HG03280 (cell line): ENCODE data around the gene THADA.

Experiments
- ATAC-seq: cut with Tn5 transposase; IDR thresholded peaks from one replicate; pipeline ENCODE4 v1.9.1; 2021; ENCODE audit warnings: mild to moderate bottlenecking, moderate library complexity; ENCODE audit not compliant: unreplicated experiment

The THADA gene

DNA sequence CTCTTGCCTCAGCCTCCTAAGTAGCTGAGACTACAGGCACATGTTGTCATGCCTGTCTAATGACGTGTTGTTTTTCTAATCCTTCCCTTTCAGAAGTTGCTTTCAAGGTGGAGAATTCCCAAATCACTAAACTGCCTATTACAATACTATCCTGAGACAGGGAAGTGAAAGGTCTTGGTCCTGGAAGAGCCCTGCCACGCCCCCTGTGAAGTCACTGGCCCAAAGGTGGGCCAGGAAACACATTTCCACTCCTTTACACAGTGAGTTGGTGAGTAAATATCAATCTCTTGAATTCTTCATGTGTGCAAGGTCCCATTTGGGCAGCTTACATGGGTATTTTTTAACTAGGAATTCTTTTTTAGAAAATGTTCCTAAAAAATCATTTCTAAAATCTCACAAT is 150.1 kb downstream of the THADA start:
- no peak for ATAC-seq

DNA sequence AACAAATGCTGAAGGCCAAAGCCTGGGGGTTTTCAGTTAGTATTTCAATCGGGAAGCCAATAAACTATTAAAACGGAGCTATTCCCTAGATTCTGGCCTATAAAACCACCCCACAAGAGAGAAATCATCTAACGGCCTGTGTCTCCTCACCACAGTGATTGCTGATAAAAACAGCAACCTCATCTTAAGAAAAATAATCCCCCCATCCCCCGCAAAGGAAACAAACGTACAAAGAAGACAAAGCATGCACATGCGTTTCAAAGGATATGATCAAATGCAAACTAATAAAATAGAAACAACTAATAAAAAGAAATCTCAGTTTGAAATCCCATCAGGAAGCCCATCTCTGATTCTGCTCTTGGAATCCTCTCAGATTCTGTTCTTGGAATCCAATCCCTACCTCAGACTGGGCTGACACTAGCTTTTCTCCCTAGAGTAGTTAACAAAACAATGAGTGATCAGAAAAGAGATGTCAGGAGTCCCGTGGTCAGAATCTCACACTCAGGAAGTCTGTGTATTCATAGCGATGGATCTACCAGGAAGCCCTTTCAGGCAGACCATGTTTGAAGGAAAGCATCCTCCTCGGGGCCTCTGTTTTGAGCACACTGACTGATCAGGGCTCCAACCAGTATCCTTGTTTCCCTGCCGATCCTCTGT is 150.7 kb downstream of the THADA start:
- no peak for ATAC-seq

DNA sequence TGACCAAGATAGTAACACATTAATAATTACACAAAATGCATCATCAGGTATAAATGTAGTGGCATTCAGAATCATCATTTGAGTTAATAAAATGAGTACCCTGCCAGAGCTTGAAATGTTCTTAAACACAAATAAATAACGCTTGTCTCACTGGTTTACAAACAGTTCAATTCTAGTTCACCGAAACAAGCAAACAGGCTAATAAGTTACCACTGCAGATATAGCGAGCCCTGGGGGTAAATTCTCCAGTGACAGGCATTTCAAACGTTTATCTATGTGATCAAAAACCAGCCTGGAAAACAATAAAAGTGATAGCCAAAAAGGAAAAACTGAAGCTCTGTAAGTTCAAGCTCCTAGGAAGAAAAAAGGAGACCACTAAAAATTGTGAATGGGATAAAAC is 152.6 kb downstream of the THADA start:
- ATAC-seq = no peak

DNA sequence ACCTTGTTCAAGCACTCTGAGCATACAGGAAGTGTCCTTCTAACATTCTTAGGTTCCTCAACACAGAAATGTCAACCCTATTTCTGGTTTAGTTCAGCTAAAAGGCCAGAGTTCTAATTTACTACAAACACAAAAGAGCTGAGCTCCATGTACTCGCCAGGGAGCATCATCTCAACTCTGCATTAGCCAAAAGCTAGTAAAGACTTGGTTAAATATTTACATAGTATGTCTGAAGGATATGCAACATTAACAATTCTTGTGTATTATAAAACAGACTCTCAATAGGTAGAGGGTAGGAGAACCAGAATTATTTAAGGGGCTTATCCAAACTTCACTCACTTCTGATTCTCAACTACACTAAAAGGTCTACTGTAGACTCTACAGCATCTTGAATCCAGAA is 154.6 kb downstream of the THADA start:
- ATAC-seq = no peak

DNA sequence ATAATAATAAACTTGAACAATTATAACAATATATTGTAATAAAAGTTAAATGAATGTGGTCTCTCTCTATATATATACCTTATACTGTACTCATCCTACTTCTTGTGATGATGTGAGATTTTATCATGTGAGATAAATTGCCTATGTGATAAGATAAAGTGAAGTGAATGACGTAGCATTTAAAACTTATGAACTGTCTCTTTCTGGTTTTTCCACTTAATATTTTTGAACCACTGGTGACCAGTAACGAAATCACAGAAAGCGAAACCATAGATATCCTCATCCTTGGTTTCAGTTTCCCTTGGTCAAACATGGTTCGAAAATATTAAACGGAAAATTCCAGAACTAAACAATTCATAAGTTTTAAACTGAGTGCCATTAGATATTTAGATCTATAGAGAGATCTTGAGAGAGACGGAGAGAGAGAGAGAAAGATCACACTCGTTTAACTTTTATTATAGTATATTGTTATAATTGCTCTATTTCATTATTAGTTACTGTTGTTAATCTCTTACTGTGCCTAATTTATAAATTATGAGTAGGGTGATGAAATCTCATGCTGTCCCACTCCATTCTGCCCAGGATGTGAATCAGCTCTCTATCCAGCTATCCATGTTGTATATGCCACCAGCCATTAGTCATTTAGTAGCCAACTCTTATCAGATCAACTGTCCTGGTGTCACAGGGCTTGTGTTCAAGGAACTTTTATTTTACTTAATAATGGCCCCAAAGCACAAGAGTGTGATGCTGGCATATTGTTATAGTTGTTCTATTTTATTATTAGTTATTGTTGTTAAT is 156.8 kb downstream of the THADA start:
- ATAC-seq = no peak

DNA sequence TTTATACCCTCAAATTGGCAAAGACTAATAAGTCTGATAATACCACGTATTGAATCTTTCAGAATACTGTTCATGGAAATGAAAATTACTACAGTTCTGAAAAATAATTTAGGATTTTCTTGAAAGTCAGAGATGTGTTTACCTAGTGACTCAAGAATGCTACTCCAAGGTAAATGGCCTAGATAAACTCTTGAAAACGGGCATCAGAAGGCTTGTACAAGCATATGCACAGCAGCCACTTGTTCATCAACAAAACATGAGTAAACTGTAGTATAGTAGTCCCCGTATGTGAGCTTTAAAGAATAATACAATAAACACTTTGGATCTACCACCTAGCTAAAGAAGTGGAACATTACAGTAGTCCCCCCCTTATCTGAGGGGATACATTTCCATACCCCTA is 157.5 kb downstream of the THADA start:
- ATAC-seq = no peak

DNA sequence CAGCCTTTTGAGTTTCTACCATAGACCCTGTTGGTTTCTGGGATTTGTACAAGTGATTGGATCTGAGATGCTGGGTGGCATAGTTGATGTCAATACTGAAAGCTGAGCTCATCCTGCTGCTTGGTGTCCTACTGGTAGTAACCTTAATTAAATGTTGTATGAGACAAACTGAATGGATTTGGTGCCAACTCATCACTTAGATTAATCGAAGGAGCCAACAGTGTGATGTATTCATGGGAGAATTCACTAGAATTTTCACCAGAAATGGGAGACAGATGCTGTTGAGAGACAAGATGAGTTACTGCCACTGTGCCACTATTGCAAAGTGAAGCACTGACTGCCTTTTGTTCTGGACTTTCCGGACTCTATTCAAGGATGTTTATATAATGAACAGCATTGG is 158.5 kb downstream of the THADA start:
- ATAC-seq = no peak

DNA sequence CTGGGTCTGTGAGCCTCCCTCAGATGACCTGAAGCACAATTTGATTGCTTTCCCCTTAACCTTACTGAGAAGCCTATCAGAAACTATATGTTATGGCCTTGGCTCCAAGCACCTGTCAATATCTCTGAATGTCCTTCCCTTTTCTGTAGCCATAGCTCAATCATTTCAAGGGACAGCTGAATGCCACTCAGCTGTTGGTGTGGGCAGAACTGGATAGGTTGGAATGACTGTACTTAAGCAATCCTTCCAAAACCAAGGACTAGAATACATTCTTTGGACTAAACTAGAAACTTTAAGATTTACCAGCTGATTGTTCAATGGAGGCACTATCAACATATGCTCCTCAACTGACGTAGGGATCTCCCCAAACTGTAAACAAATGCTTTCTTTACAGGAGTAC is 159.4 kb downstream of the THADA start:
- ATAC-seq = no peak

DNA sequence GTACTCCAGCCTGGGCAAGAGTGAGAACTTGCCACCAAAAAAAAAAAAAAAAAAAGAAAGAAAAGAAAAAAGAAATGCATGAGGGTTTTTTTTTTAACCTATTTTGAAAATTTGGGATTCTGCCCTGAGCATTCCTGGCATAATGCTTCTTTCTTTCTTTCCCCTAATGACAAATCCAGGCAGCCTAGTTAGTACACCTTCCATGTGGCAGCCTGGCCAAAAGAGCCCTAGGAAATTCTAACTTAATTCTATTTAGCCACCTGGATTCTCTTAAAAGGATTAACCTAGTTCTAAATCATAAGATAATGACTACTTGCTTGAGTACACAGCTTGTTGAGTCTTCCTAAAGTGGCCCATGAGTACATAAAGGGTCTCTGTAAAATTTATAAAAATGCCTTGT is 160.1 kb downstream of the THADA start:
- ATAC-seq = no peak

DNA sequence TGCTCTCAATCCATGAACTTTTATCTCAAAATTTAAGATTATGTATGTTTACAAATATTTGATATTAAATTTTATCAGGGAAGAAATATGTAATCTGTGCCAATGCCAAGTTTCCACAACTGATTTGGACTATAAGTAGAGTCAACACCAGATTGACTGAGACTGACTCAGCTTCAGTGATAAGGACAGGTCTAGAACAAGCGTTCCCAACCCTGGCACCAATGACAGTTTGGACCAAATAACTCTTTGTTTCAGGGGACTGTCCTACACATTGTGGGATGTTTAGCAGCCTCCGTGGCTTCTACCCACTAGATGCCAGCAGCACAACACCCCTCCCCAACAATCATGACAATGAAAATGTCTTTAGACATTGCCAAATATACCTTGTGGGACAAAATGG is 165.3 kb downstream of the THADA start:
- no peak for ATAC-seq

DNA sequence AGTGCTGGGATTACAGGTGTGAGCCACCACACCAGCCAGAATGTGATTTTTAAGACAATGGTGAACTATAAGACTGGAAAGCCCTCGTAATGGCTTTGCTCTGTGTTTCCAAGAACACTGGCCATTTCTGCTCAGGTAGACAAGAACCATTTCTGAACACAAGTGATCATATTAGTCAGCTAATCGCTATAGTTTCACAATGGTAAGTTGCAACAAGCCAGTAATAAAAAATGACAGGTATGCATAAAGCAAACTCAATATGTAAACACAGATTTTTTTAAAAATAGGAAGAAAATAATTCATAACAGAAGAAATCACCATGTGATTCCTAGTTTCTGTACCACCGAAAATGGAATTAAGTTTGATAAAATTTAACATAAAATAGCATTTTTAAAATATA is 166.5 kb downstream of the THADA start:
- ATAC-seq = no peak

DNA sequence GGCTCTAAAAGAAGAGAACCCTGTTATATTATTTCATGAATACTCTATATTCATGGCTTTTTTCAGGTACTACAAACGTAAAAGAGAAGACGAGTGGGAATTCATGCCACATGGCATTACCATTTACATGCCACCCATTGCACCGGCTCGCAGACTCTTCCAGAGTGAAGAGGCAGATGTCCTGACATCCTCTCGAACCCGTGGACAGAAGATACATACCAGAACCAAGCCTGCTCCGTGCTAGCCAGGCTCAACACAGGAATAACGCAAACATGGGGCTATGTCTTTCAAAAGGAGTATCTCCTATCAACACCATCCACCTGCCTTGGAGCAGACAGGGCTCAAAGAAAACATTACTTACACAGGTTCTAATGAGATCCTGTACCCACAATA is 168.8 kb downstream of the THADA start:
- no peak for ATAC-seq

DNA sequence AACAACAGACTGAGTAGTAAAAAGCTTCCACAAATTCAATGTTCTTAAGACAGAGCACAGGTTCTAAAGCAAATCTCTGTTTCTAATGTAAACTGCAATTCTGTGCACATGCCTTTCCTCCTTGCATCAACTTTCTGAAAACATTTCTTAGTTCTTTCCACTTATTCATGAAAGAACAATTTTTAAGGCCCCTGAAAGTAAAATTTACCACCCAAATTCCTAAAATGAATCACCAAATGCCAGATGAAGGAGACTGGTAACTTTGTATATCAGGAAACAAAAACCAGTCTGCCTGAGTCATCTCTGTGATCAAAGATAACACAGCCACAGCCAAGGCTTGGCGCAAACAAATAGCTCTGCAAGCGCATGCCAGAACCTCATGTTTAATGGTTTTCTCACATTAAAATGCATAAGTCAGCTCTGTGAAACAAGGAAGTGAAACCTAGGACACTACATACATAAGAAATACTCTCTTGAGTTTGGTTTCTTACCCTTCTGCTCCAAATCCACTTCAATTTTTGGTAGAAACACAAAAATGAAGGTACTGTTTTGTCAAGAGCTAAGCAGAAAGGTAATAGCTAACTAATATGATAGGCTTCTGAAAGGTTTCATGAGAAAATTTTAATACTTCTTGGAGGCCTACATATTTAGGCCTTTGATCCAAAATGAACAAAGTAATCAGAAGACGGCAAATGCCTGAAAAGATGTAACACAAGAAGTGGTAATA is 169.4 kb downstream of the THADA start:
- ATAC-seq = peak; percentile 91

DNA sequence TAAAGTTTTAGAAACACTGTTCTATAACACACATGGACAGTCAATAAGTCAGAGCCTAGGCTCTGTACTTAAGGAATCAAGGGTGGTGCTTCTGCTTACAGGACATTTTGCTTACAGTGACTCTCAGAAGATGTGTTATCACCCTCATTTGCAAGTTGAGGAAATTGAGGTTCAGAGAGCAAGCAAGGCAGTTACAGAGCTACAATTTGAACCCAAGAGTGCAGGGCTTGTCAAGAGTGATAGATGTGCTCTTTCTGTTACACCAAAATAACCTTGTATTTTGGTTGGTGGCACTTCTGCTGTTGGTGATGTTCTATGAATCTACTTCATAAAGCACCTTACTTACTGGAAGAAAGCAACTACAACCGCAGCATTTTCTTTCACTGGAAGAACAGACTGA is 170.2 kb downstream of the THADA start:
- ATAC-seq = no peak

DNA sequence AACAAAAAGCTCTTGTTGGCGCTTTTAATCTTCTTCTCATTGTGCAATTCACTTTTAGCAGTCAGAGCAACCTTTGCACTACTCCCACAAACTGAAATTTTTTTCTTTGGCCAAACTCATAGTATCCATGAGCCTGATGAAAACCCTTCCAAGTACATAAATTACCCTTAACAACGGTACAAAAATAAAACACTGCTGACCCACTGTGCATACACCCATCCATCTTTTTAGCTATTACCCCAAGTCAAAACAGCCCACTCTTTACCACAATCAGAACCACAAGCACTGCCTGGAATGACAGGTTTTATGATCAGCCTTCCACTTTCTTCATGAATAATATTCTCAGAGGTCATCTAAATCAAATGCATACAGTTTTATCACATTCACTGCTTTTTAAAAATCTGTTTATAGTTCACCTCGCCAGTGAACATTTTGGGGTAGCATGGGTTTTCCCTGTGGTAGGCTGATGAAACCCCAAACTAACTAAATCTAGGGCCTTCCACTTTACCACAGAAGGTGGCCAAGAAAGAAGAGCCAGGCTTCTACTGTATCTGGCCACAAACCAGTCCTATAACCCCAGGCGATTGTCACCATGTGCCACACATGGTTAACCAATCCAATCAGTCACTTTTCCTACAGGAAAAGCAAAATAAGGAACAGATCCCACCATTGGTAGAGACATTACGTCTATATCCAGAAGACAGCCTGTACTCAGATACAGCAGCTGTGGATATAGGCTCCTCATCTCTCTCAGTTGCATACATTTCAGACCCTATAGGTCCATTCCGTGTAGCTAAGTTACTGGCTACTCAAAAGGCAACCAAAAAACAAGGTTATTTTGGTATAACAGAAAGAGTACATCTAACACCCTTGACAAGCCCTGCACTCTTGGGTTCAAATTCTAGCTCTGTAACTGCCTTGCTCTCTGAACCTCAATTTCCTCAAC is 171.3 kb downstream of the THADA start:
- ATAC-seq = no peak

DNA sequence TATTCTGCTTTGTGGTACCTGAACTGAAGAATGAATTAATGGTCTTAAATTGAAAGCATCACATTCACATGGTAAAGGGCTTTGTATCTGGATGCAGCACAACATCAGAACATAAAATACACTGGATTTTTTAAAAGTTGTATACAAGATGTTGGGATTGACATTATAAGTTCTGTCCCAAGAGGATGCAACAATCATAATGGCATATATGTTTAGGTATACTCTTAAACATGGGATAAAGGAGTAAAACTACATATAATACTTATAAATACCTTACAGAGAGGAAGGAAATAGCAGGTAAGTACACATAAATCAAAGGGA is 171.9 kb downstream of the THADA start:
- ATAC-seq = no peak

DNA sequence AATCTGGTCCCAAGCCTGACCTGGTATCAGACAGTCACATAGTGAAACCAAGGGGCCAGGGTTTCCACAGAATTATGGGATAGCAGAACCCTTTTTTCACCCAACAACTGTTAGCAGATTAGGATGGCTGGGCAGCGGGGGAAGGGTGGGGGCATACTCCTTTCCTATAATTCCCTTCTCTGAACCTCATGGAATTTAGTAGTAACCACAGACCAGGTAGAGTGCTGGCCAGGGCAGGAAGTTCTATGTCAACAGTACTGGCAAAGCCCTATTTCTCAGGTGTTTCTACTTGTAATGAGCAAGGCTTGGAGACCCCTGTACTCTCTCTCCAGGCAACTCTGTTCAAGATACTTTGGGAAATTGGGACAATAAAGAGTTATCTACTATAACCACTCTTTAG is 174.6 kb downstream of the THADA start:
- no peak for ATAC-seq

DNA sequence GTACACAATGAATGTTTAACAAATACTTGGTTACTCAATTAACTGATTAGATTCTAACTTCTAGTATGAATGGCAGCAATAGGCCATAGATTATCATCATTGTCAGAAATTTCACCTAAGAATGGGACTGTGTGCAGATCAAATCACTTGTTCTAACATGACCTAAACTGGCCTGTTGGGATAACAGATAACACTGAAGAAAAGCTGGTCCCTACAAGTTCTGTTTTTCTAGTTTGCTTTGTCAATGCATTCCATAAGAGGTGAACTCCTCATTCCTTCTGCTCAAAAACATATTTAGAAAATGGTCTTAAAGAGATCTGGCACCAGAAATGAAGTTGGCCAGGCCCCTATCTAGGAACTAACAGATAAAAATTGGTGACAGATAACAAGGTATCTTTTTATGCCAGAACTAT is 175.4 kb downstream of the THADA start:
- no peak for ATAC-seq

DNA sequence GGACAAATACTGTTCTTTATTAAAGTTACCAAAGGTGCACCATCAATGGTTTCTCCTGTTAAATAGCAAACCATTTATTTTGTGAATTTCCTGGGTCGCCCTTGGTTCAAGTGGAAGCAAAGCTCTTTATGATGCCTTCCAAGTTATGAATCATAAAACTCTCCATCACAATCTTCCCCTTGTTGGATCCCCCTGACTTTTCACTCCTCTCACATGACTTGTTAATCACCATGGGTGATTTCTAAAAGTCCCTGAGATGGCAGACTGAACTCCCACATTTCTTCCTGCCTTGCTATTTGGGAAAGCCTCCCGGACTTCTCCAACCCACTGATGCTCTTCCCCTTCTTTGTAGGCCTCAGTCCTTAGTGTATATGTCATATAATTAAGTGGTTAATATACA is 176.0 kb downstream of the THADA start:
- ATAC-seq = no peak

DNA sequence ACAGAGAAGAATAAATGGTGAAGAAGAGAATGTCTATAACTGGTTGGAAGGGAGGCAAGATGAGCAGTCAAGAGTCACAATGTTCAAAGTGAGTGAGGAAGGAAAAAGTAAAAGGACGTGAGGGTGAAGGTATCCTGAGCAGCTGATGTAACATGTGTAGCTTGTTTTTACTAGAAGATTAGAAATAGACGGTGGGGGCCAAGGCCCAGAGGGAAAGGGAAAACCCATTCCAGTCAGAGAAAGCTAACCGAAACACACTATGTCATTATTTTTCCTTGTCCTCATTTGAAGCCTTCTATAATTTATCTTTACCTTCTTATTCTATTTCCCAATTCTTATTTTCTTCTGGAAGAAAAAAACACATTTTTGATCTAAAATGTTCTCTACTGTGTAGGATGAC is 176.6 kb downstream of the THADA start:
- no peak for ATAC-seq

DNA sequence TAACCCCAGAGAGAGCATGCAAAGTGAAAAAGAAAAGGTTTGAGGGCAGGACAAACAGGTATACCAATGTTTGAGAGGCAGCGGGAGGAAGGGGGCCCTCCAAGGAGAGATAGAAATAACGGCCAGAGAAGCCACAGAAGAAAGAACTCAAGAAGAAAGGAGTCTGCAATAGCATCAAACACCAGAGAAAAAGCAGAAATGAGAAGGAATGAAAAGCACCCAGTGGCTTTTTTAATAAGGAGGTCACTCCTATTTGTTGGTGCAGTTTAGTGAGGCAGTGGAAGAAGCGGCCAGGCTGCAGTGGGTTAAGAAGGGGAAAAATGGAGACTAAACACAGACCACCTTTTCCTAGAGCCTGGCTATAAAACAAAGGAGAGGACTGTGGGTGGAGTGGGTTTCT is 177.2 kb downstream of the THADA start:
- ATAC-seq = no peak
